Osteoblast (primary cell): ENCODE data around the gene SLC2A2. TPM values are rescaled to one million over a fixed set of nuclear protein-coding genes. Genes with fewer than 3 reads are reported as not detected.
A peak's percentile ranks its signal among the peaks of the same experiment; 100 is the strongest.
"Not testable (repeated sequence)": the region's sequence is repeated elsewhere in the genome, so short reads cannot be mapped to it uniquely, and the experiment has no call there.

Source experiments
- DNase-seq: peaks from one replicate; pipeline ENCODE4 v3.0.0; 2011; ENCODE audit warnings: low spot score, mixed read lengths; ENCODE audit not compliant: insufficient read length; ENCODE audit errors: missing footprints
- H2AFZ ChIP-seq: 2 replicates; pipeline ENCODE4 v1.6.0; 2011; ENCODE audit warnings: mild to moderate bottlenecking, low read length
- H3K27ac ChIP-seq: 2 replicates; pipeline ENCODE4 v1.5.1; 2011; ENCODE audit warnings: mild to moderate bottlenecking, low read depth, low read length, moderate library complexity
- H3K27me3 ChIP-seq: 2 replicates; pipeline ENCODE4 v1.6.0; 2012; ENCODE audit warnings: mild to moderate bottlenecking, control low read depth, inconsistent platforms, low read length, moderate library complexity; ENCODE audit not compliant: insufficient read depth
- H3K36me3 ChIP-seq: 2 replicates; pipeline ENCODE4 v1.5.1; 2011; ENCODE audit warnings: mild to moderate bottlenecking, low read length, control low read depth, moderate library complexity; ENCODE audit not compliant: insufficient read depth
- H3K4me1 ChIP-seq: 2 replicates; pipeline ENCODE4 v1.5.1; 2011; ENCODE audit warnings: mild to moderate bottlenecking, low read length, control low read depth, moderate library complexity; ENCODE audit not compliant: insufficient read depth
- H3K4me2 ChIP-seq: 2 replicates; pipeline ENCODE4 v1.6.0; 2011; ENCODE audit warnings: mild to moderate bottlenecking, low read length; ENCODE audit not compliant: insufficient read depth
- H3K4me3 ChIP-seq: fragments of 200-600 bp; sonication (generic); 3 replicates; pipeline ENCODE4 v1.5.1; 2012; ENCODE audit warnings: mild to moderate bottlenecking, low read length, inconsistent platforms; ENCODE audit not compliant: insufficient read depth
- H3K79me2 ChIP-seq: 2 replicates; pipeline ENCODE4 v1.6.0; 2012; ENCODE audit warnings: mild to moderate bottlenecking, low read length, control low read depth, inconsistent platforms; ENCODE audit not compliant: insufficient read depth
- H3K9me3 ChIP-seq: 2 replicates; pipeline ENCODE4 v1.5.1; 2011; ENCODE audit warnings: low read depth, low read length, control low read depth
- H4K20me1 ChIP-seq: 2 replicates; pipeline ENCODE4 v1.6.0; 2012; ENCODE audit warnings: mild to moderate bottlenecking, low read length, control low read depth; ENCODE audit not compliant: insufficient read depth
- CTCF ChIP-seq: IDR thresholded peaks from 2 replicates; pipeline ENCODE4 v1.5.1; 2011; ENCODE audit warnings: mild to moderate bottlenecking, low read depth, low read length, moderate library complexity; ENCODE audit errors: extremely low read depth
- total RNA-seq: library from RNA; depleted of rRNA; stranded (reverse); fragments of >200 nt; gene quantifications from 2 replicates; pipeline ENCODE4 v1.2.3, GENCODE V29; 2012

Gene SLC2A2
- total RNA-seq, 1 donor: not detected

GRCh38 chr3:170976190-170976519, 50.4 kb downstream of the SLC2A2 start:
- Histone ChIP-seq H3K4me3 (no peak overlapping the region), H3K27ac (peak overlapping the region; percentile 56), H4K20me1 (no peaks in the 10 kb centered on the region), H3K36me3 (no peaks in the 10 kb centered on the region), H3K4me1 (peaks cover 6% of the 10 kb centered on the region), H3K4me2 (no peak overlapping the region), H3K27me3 (peaks cover 4% of the 10 kb centered on the region), H3K79me2 (no peaks in the 10 kb centered on the region), H2AFZ (no peak overlapping the region), H3K9me3 (no peaks in the 10 kb centered on the region)
- DNase-seq: peak; percentile 4
- TF ChIP-seq CTCF: no peak

- Histone ChIP-seq H2AFZ (no peak overlapping the region), H3K27me3 (peaks cover 4% of the 10 kb centered on the region), H3K36me3 (no peaks in the 10 kb centered on the region), H4K20me1 (no peaks in the 10 kb centered on the region), H3K27ac (peak overlapping the region; percentile 32), H3K9me3 (no peaks in the 10 kb centered on the region), H3K4me1 (peaks cover 6% of the 10 kb centered on the region), H3K79me2 (no peaks in the 10 kb centered on the region), H3K4me2 (no peak overlapping the region), H3K4me3 (no peak overlapping the region)
- no peak for TF ChIP-seq CTCF
- DNase-seq: peak; percentile 17
These were observed 51.0 kb downstream of the SLC2A2 start for GRCh38 chr3:170975283-170976189.

- H3K27me3 ChIP-seq: peaks cover 4% of the 10 kb centered on the region
- H3K79me2 ChIP-seq: no peaks in the 10 kb centered on the region
- H3K27ac ChIP-seq: no peak overlapping the region
- no peaks in the 10 kb centered on the region for H3K36me3 ChIP-seq
- H3K4me3 ChIP-seq: no peak overlapping the region
- H3K4me2 ChIP-seq: no peak overlapping the region
- no peaks in the 10 kb centered on the region for H4K20me1 ChIP-seq
- no peak for TF ChIP-seq CTCF
- DNase-seq: no peak
- H3K9me3 ChIP-seq: no peaks in the 10 kb centered on the region
- H3K4me1 ChIP-seq: peaks cover 6% of the 10 kb centered on the region
- H2AFZ ChIP-seq: no peak overlapping the region
These were observed 51.6 kb downstream of the SLC2A2 start for GRCh38 chr3:170974872-170975271.

GRCh38 chr3:170972917-170973316, 53.6 kb downstream of the SLC2A2 start:
- not testable (repeated sequence) for H4K20me1 ChIP-seq, H2AFZ ChIP-seq, H3K4me3 ChIP-seq, H3K4me2 ChIP-seq, H3K27ac ChIP-seq, H3K9me3 ChIP-seq, H3K27me3 ChIP-seq, H3K36me3 ChIP-seq, DNase-seq, H3K79me2 ChIP-seq, H3K4me1 ChIP-seq
